Effector memory CD4-positive, alpha-beta T cell (primary cell): ENCODE data around the gene GNAT2.

Experiments used
- DNase-seq, 3 donors: peaks; one replicate each; pipeline ENCODE4 v3.0.0-alpha.2; 2020
- H3K27ac ChIP-seq: 2 replicates; pipeline ENCODE4 v1.7.0; 2013; ENCODE audit warnings: mild to moderate bottlenecking, low read length, moderate library complexity; ENCODE audit not compliant: insufficient read depth, poor library complexity, severe bottlenecking
- H3K27me3 ChIP-seq: replicated peaks from 2 replicates; pipeline ENCODE4 v1.7.0; 2013; ENCODE audit warnings: mild to moderate bottlenecking, low read length; ENCODE audit not compliant: insufficient read depth, control insufficient read depth, poor library complexity, severe bottlenecking
- H3K36me3 ChIP-seq: 2 replicates; pipeline ENCODE4 v1.7.0; 2013; ENCODE audit warnings: mild to moderate bottlenecking, low read length, moderate library complexity; ENCODE audit not compliant: control insufficient read depth, insufficient read depth
- H3K4me1 ChIP-seq: 2 replicates; pipeline ENCODE4 v1.7.0; 2013; ENCODE audit warnings: low read length, mild to moderate bottlenecking; ENCODE audit not compliant: control insufficient read depth, insufficient read depth, poor library complexity, severe bottlenecking
- H3K4me3 ChIP-seq: 2 replicates; pipeline ENCODE4 v1.7.0; 2013; ENCODE audit warnings: low read length, low read depth, mild to moderate bottlenecking; ENCODE audit not compliant: insufficient read depth, poor library complexity, severe bottlenecking
- H3K9me3 ChIP-seq: 2 replicates; pipeline ENCODE4 v1.7.0; 2013; ENCODE audit warnings: mild to moderate bottlenecking, low read length, moderate library complexity; ENCODE audit not compliant: control insufficient read depth

Gene GNAT2

GRCh38 chr1:109635862-109636200 lies 16.4 kb upstream of the GNAT2 start:
- no peaks in the 10 kb centered on the region for H3K27me3 ChIP-seq
- H3K27ac ChIP-seq: no peak overlapping the region
- DNase-seq: no peak

GRCh38 chr1:109634771-109635750 lies 15.6 kb upstream of the GNAT2 start:
- no peak overlapping the region for H3K27ac ChIP-seq
- DNase-seq: no peak
- H3K27me3 ChIP-seq: no peaks in the 10 kb centered on the region
- H3K9me3 ChIP-seq: no peaks in the 10 kb centered on the region
- H3K4me1 ChIP-seq: peaks cover 12% of the 10 kb centered on the region
- H3K36me3 ChIP-seq: peaks cover 19% of the 10 kb centered on the region
- H3K4me3 ChIP-seq: no peak overlapping the region

More at GRCh38 chr1:109635862-109636200, 16.4 kb upstream of the GNAT2 start:
- Histone ChIP-seq H3K36me3 (peaks cover 16% of the 10 kb centered on the region), H3K9me3 (no peaks in the 10 kb centered on the region), H3K4me1 (peaks cover 13% of the 10 kb centered on the region), H3K4me3 (no peak overlapping the region)

- H3K36me3 ChIP-seq: peaks cover 26% of the 10 kb centered on the region
- no peak for DNase-seq
- H3K4me3 ChIP-seq: no peak overlapping the region
- H3K27me3 ChIP-seq: no peaks in the 10 kb centered on the region
- H3K27ac ChIP-seq: no peak overlapping the region
- peaks cover 9% of the 10 kb centered on the region for H3K4me1 ChIP-seq
- no peaks in the 10 kb centered on the region for H3K9me3 ChIP-seq
Observed at GRCh38 chr1:109634292-109634691, 14.9 kb upstream of the GNAT2 start.

- no peaks in the 10 kb centered on the region for H3K9me3 ChIP-seq
- peaks cover 9% of the 10 kb centered on the region for H3K4me1 ChIP-seq
- H3K36me3 ChIP-seq: peaks cover 41% of the 10 kb centered on the region
- DNase-seq: no peak
- no peak overlapping the region for H3K27ac ChIP-seq
- H3K4me3 ChIP-seq: no peak overlapping the region
- H3K27me3 ChIP-seq: no peaks in the 10 kb centered on the region
Observed at GRCh38 chr1:109632671-109633346, 13.4 kb upstream of the GNAT2 start.

- Histone ChIP-seq H3K36me3 (peaks cover 51% of the 10 kb centered on the region), H3K27me3 (no peaks in the 10 kb centered on the region), H3K27ac (no peak overlapping the region), H3K9me3 (no peaks in the 10 kb centered on the region), H3K4me1 (peaks cover 9% of the 10 kb centered on the region), H3K4me3 (no peak overlapping the region)
- no peak for DNase-seq
Observed at GRCh38 chr1:109631513-109632505, 12.4 kb upstream of the GNAT2 start.

- H3K27ac ChIP-seq: no peak overlapping the region
- peaks cover 59% of the 10 kb centered on the region for H3K36me3 ChIP-seq
Observed at GRCh38 chr1:109630898-109631512, 11.6 kb upstream of the GNAT2 start.

GRCh38 chr1:109630081-109630897 lies 10.9 kb upstream of the GNAT2 start:
- no peaks in the 10 kb centered on the region for H3K9me3 ChIP-seq
- no peak for DNase-seq
- peaks cover 66% of the 10 kb centered on the region for H3K36me3 ChIP-seq
- H3K27ac ChIP-seq: no peak overlapping the region
- H3K27me3 ChIP-seq: no peaks in the 10 kb centered on the region
- H3K4me3 ChIP-seq: no peak overlapping the region
- H3K4me1 ChIP-seq: peaks cover 9% of the 10 kb centered on the region

More at GRCh38 chr1:109630898-109631512, 11.6 kb upstream of the GNAT2 start:
- no peak for DNase-seq
- Histone ChIP-seq H3K4me3 (no peak overlapping the region), H3K27me3 (no peaks in the 10 kb centered on the region), H3K4me1 (peaks cover 9% of the 10 kb centered on the region), H3K9me3 (no peaks in the 10 kb centered on the region)

- Histone ChIP-seq H3K4me3 (no peak overlapping the region), H3K4me1 (peaks cover 8% of the 10 kb centered on the region), H3K36me3 (peaks cover 68% of the 10 kb centered on the region), H3K27me3 (no peaks in the 10 kb centered on the region), H3K9me3 (no peaks in the 10 kb centered on the region), H3K27ac (no peak overlapping the region)
- DNase-seq: no peak
Observed at GRCh38 chr1:109629372-109630030, 10.1 kb upstream of the GNAT2 start.
